T-helper 2 cell treated with Interferon-gamma antibody and Interleukin-4, amounts not matched to agents 5 μg/mL and 100 μg/mL, for 36 hours (primary cell): ENCODE measurements around the gene VPS37B.

Experiments
- DNase-seq: peaks from one replicate; pipeline ENCODE4 v3.0.0; 2021; ENCODE audit warnings: low spot score
- H3K27ac Mint-ChIP-seq: one replicate; pipeline ENCODE4 v1.8.0; 2021; ENCODE audit warnings: mild to moderate bottlenecking, mixed read lengths
- H3K27me3 Mint-ChIP-seq: one replicate; pipeline ENCODE4 v1.8.0; 2021; ENCODE audit warnings: low read depth, mixed read lengths
- H3K36me3 Mint-ChIP-seq: one replicate; pipeline ENCODE4 v1.8.0; 2021; ENCODE audit warnings: low read depth, mixed read lengths
- H3K4me1 Mint-ChIP-seq: one replicate; pipeline ENCODE4 v1.8.0; 2021; ENCODE audit warnings: low read depth, mixed read lengths
- H3K4me3 Mint-ChIP-seq: one replicate; pipeline ENCODE4 v1.8.0; 2022; ENCODE audit warnings: mild to moderate bottlenecking, moderate library complexity, mixed read lengths
- H3K9me3 Mint-ChIP-seq: one replicate; pipeline ENCODE4 v1.8.0; 2021; ENCODE audit warnings: mixed read lengths

VPS37B gene

DNA sequence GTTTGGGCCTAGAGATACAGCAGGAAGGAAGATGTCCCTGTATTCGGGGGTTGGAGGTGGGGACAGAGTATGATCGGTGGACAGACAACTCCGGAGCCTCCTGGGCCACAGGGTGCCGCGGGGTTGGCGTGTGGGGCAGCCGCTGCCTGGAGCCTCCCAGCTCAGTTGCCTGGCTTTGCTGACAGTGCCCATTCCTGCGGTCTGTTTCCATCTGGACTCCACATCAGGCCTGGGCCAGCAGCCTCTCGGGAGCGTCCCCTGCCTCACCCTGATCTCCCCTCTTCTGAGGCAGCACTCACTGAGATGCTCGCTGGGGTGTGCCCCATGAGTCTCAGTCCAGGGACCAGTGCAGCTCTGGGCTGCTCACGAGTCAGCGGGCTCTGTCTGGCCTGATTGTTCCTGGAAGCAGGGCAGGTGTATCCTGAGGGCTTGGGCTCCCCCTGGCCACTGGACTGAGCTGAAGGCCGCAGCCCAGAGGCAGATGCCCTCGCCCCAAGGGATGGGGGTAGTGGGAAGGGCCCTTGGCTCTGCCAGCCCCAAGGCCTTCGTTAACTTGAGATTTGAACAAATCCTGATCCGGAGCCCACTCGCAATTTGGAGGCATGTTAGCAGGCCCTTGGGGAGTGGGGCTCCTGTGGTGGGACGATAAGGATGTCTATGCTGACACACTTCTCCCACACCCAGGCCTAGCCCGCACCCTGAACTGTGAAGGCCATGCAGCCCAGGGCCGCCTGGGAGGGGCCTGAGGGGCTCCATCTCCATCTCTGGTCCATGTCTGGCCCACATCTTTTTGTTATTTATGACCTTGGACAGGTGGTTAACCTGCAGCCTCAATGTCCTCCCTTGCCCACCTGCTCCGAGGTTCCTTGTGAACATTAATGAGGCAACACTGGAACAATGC, 53.2 kb downstream of the VPS37B start:
- peaks cover 5% of the 10 kb centered on the region for H3K4me1 Mint-ChIP-seq
- H3K9me3 Mint-ChIP-seq, result no peaks in the 10 kb centered on the region
- peaks cover 1% of the 10 kb centered on the region for H3K36me3 Mint-ChIP-seq
- H3K27me3 Mint-ChIP-seq, result no peaks in the 10 kb centered on the region
- H3K27ac Mint-ChIP-seq, result no peak overlapping the region
- no peak overlapping the region for H3K4me3 Mint-ChIP-seq
- DNase-seq, result no peak

DNA sequence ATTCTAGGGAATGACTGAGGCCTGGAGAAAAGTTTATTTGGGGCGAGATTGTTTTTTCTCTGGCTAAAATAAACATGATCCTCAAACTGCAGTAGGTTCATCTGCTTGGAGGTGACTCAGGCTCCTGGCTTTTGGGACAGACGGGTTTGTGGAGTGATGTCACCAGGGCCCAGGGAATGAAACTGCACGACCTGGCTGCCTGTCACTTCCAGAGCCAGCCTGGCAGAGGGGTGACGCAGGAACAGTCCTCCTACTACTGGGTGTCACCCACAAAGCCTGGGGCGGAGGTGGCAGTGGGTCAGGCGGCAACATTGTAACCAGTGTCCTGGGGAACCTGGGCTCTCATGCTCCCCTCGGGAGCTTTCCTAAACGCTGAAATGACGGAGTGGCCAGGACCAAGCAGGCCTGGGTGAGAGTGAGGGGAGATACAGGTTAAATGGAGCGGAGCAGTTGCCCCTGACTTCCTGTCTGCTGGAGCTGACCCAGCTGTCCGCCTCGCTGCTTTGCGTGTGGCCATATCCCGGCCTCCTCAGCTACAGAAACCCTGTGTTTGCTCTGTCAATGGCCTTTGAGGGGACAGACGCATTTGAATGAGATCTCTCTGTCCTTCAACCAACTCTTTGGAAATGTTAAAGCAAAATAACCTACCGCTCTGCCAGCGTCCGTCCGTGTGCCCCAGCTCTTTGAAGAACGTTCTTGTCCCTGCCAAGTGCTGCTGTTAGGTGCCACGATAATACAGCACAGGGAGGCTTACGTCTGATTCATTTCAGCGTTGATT, 54.2 kb downstream of the VPS37B start:
- H3K27me3 Mint-ChIP-seq, result no peaks in the 10 kb centered on the region
- no peak overlapping the region for H3K4me3 Mint-ChIP-seq
- peak overlapping the region; percentile 11 for H3K27ac Mint-ChIP-seq
- H3K36me3 Mint-ChIP-seq, result peaks cover 4% of the 10 kb centered on the region
- no peak for DNase-seq
- peaks cover 12% of the 10 kb centered on the region for H3K4me1 Mint-ChIP-seq
- no peaks in the 10 kb centered on the region for H3K9me3 Mint-ChIP-seq

DNA sequence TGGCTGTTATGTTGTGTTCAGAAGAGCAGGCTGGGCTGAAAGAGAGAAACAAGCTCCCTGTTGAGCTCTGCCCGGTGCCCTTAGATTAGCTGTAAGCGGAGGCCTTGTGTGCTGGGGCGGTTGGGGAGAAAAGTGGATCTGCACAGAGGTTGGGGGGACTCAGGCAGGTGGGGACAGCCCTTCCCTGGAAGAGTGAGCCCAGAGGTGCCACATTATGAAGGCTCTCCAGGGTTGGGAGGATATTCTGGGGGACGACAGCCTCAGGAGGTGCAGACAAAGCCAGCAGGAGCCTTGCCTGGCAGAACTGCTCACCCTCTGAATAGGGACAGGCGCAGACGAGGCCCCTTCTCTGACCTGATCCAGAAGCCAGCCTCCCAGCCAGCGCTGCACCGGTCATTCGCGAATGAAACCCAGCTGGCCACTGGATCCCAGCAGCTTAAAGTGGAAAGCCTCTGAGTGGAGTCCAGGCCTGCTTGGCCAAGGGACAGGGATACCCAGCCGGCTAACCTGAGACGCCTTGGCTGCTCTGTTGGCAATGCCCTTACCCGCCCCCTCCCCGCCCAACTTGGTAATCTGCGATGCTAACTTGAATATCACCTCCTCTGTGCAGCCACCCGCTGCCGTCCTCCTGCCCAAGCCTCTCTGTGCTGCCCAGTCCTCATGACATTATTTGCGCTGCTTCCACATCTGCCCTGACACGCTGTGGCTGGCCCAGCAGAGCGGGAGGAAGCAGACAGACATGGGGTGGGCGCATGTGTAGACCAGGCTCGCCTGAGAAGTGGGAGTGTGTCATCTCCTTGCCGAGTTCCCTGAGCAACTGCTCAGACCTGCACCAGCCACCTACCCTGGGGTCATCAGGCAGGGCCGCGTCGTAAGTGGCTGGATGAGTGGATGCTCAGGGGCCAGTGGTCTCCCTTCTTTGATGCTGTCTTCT, 55.1 kb downstream of the VPS37B start:
- Mint-ChIP-seq H3K4me1 (peaks cover 17% of the 10 kb centered on the region), H3K27ac (no peak overlapping the region), H3K36me3 (peaks cover 9% of the 10 kb centered on the region), H3K4me3 (no peak overlapping the region), H3K27me3 (no peaks in the 10 kb centered on the region), H3K9me3 (no peaks in the 10 kb centered on the region)
- DNase-seq, result no peak

DNA sequence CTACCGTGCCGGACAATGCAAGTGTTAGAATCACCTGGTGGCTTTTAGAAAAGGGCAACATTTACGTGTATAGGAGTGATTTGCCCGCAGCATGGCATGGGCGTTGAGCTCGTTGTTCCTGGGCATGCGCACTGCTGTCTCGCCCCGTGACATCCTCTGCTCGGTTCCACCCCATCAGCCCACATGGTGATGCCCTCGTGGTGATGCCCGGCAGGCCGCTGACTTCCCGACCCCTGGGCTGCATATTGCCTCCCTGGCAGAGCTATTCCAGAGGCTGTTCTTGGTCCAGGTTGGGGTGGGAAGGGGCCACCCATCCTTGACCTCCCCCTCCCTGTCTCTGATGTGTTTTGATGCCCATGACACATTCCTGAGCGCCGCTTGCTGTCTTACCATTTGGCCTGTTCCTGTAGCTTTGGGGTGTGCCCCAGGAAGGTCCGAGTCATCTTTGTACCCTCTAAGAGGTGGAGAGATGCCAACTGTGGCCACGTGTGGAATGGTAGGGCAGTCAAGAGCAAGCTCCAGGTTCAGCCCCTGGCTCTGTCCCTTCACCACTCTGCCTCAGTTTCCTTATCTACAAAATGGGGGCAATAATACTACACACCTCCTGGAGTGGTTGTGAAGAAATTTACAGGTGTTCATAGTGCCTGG, 55.9 kb downstream of the VPS37B start:
- H3K4me1 Mint-ChIP-seq, result peaks cover 17% of the 10 kb centered on the region
- no peak overlapping the region for H3K4me3 Mint-ChIP-seq
- H3K36me3 Mint-ChIP-seq, result peaks cover 9% of the 10 kb centered on the region
- H3K27ac Mint-ChIP-seq, result no peak overlapping the region
- no peaks in the 10 kb centered on the region for H3K9me3 Mint-ChIP-seq
- DNase-seq, result no peak
- no peaks in the 10 kb centered on the region for H3K27me3 Mint-ChIP-seq

DNA sequence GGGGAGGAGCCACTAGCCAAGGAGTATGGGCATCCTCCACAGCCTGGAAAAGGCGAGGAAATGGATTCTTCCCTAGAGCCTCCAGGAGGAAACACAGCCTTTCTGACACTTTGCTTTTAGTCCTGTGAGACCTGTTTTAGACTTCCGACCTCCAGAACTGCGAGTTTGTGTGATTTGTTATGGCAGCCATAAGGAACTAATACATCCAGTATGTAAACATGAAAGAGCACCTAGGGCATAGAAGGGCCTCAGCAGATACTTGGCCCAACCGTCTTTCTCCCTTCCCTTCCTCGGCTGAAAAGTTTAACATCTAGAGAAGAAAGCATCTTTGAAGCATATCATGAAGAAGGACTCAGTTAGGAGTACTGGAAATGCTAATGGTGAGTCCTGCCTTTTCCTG, 57.1 kb downstream of the VPS37B start:
- H3K27ac Mint-ChIP-seq, result no peak overlapping the region
- H3K27me3 Mint-ChIP-seq, result peaks cover 10% of the 10 kb centered on the region
- H3K9me3 Mint-ChIP-seq, result no peaks in the 10 kb centered on the region
- peaks cover 26% of the 10 kb centered on the region for H3K4me1 Mint-ChIP-seq
- peaks cover 9% of the 10 kb centered on the region for H3K36me3 Mint-ChIP-seq
- DNase-seq, result no peak
- no peak overlapping the region for H3K4me3 Mint-ChIP-seq

DNA sequence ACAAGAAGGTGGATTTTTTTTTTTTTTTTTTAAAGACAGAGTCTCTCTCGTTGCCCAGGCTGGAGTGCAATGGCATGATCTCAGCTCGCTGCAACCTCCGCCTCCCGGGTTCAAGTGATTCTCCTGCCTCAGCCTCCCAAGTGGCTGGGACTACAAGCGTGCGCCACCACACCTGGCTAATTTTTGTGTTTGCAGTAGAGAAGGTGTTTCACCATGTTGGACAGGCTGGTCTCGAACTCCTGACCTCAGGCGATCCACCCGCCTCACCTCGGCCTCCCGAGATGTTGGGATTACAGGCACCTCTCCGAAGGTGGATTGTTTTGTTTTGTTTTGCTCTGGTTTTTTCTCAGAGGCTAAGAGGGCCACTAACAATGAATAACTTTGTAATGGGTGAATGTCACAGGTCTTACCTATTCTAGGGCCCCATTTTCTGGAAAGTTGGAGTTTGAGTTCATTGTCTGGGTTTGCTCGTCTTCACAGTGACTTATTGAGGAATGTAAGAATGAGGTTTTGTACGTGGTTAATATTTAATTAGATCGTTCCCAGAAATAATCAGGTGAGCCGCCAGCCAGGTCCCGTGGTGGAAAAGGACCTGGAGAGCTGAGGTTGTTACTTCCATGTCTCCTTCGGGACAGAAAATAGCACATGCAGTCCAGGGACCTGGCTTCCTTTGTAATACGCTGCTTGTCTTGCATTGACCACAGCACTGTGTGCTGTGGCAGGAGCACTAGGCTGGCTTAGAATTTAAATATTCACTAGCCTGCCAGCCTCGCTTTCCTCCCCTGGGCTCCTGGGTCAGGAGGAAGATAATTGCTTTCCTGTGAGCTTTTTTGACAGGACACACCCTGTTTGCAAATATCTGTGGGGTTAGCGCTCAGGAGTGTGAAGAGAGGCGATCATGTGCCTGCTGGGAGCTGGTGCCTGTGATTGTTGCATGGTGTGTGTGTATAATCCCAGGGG, 58.3 kb downstream of the VPS37B start:
- no peak for DNase-seq
- Mint-ChIP-seq H3K36me3 (peaks cover 9% of the 10 kb centered on the region), H3K27ac (no peak overlapping the region), H3K4me1 (peaks cover 28% of the 10 kb centered on the region), H3K9me3 (no peaks in the 10 kb centered on the region), H3K4me3 (peak overlapping the region; percentile 95), H3K27me3 (peaks cover 16% of the 10 kb centered on the region)

DNA sequence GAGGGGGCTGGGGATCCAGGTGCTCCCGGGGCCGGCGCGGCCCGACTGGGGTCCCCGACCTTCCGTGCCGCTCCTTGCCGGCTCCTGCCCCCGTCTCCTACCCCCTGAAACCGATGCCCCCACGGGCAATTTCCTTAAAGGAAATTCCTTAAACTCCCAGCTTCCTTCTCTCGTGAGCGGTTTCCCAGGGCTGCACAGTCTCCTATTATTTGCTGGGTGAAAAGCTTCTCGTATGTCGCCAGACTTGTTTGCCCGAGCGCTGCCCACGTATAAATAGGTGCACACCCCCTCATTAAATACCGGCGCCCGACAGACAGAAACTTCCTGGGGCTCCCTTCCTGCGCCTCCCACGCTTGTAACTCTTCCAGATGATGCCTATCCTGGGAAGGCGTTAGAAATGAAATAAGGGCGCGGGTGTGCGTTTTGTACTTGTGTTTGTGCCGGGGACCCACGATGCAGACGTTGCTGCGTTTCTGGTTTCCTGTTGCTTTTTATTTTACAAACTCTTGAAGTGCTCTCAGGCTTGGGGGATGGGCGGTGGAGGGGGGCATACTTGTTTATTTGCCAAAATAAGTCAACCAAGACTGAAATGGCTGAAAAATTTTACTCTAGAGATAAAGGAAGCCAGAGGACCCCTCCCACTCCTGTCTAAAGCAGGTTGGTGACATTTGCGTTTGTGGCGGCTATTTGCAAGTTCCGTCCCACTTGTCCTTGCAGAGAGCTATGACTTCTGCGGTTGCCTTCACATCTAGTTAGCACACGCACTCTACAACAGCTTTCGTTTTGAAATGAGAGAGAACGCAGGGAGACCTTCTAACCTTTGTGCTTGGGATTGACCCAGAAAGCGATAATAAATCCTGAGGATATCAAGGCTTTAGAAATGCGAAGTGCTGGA, 59.6 kb downstream of the VPS37B start:
- peaks cover 9% of the 10 kb centered on the region for H3K36me3 Mint-ChIP-seq
- peaks cover 28% of the 10 kb centered on the region for H3K4me1 Mint-ChIP-seq
- peak overlapping the region; percentile 97 for H3K27ac Mint-ChIP-seq
- peak; percentile 63 for DNase-seq
- H3K4me3 Mint-ChIP-seq, result peak overlapping the region; percentile 95
- H3K9me3 Mint-ChIP-seq, result no peaks in the 10 kb centered on the region
- peaks cover 16% of the 10 kb centered on the region for H3K27me3 Mint-ChIP-seq

DNA sequence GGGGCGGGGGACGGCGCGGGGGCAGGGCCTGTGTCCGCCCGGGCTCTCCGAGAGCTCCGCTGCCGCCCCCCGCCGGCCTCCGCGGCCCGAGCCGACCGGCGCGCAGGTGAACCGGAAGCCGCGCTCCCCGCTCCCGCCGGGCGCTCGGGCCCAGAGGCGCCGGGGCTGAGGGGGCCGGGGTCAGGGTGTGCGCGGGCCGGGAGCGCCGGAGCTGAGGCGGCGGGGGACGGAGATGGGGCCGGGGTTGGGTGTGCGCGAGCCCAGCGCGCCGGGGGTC, 60.2 kb downstream of the VPS37B start:
- peak; percentile 30 for DNase-seq
- H3K4me3 Mint-ChIP-seq, result no peak overlapping the region
- H3K27ac Mint-ChIP-seq, result no peak overlapping the region
- peaks cover 9% of the 10 kb centered on the region for H3K36me3 Mint-ChIP-seq
- no peaks in the 10 kb centered on the region for H3K9me3 Mint-ChIP-seq
- peaks cover 18% of the 10 kb centered on the region for H3K27me3 Mint-ChIP-seq
- peaks cover 28% of the 10 kb centered on the region for H3K4me1 Mint-ChIP-seq

DNA sequence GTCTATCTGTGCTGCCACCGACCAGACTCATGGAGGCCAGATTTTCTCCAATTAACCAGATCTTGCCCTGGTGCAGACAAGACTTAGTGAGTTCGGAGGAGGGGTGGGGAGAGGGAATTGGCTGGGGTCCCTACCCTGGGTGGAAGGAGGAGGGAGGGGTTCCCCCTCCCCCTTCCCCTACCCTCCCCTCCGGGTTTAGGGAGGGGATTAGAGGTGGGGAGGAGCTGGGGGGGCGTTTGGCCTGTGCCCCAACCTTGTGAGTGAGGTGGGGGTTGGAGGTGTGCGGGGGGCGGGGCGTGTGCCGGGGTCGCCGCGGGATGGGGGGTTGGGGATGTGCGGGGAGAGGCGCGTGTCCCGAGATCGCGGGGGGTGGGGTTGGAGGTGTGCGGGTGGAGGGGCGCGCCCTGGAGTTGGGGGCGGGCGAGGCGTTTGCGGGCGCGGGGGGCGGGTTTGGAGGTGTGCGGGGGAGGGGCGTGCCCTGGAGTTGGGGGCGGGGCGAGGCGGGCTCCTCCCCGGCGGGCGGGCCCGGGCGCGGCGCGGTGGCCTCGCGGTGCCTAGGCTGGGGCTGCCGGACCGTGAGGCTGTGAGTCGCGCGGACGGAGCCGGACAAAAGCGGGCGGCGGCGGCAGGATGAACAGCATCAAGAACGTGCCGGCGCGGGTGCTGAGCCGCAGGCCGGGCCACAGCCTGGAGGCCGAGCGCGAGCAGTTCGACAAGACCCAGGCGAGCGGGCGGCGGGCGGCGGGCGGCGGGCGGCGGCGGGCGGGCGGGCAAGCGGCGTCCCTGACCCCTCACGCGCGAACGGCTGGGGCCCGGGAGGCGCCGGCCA, 60.8 kb downstream of the VPS37B start, which contains the start of gene HIP1R:
HIP1R (plus strand) TSS at position 537 of the 829 bp plus-strand sequence; CDS start at position 631, 94 bp downstream.
- Mint-ChIP-seq H3K4me1 (peaks cover 28% of the 10 kb centered on the region), H3K27me3 (peaks cover 19% of the 10 kb centered on the region), H3K27ac (peak within 1 kb of the TSS; percentile 97), H3K9me3 (no peaks in the 10 kb centered on the region), H3K36me3 (peaks cover 9% of the 10 kb centered on the region), H3K4me3 (peak within 1 kb of the TSS; percentile 95)
- peak; percentile 47 for DNase-seq

DNA sequence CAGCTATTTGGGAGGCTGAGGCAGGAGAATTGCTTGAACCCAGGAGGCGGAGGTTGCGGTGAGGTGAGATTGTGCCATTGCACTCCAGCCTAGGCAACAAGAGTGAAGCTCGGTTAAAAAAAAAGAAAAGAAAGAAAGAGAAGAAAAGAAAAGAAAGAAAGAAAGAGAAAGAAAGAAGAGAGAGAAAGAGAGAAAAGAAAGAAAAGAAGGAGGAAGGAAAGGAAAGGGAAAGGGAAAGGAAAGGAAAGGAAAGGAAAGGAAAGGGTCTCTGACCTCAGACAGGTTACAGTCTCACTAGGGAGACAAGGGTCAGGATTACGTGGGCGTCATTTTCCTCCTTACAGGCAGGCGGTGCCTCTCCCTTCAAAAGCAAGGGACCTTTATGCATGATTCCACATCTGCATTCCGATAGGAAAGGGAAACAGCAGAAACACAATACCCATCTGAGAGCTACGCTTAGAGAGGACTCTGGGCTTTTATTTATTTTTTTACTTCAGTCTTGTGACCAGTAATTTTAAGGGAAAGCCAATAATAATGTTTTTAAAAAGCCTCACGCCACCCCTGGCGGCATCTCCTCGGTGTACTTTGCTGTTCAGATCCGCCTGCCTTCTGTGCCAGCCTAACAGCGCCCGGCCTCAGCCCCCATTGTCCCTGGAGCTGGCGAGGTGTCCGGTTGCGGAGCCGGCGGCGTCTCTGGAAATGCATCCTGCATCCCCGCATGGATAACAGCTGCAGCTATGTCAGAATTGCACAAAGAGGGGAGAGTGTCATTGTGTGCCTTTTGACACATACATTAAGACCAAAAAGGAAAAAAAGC, 61.6 kb downstream of the VPS37B start:
- peaks cover 24% of the 10 kb centered on the region for H3K27me3 Mint-ChIP-seq
- peak overlapping the region; percentile 91 for H3K27ac Mint-ChIP-seq
- H3K9me3 Mint-ChIP-seq, result no peaks in the 10 kb centered on the region
- H3K4me1 Mint-ChIP-seq, result peaks cover 28% of the 10 kb centered on the region
- H3K4me3 Mint-ChIP-seq, result peak overlapping the region; percentile 94
- DNase-seq, result no peak
- H3K36me3 Mint-ChIP-seq, result peaks cover 8% of the 10 kb centered on the region
